AG08395 (cell line): ENCODE results near the gene INPP5A.
"Not testable (repeated sequence)": the region's sequence is repeated elsewhere in the genome, so short reads cannot be mapped to it uniquely, and the experiment has no call there.

Experiments used
- DNase-seq: peaks from one replicate; pipeline ENCODE4 v3.0.0; 2012; ENCODE audit warnings: mixed read lengths, low spot score

Gene INPP5A

GRCh38 chr10:132659206-132660091 lies 121.9 kb downstream of the INPP5A start:
- no peak for DNase-seq

- no peak for DNase-seq
Measured at GRCh38 chr10:132660385-132660784, 122.8 kb downstream of the INPP5A start.

- no peak for DNase-seq
Measured at GRCh38 chr10:132662186-132662920, 124.8 kb downstream of the INPP5A start.

GRCh38 chr10:132663666-132664365 lies 126.2 kb downstream of the INPP5A start:
- DNase-seq, result no peak

- DNase-seq, result no peak
Measured at GRCh38 chr10:132664407-132664806, 126.8 kb downstream of the INPP5A start.

GRCh38 chr10:132664883-132665282 lies 127.3 kb downstream of the INPP5A start:
- DNase-seq, result no peak

GRCh38 chr10:132665946-132666704 lies 128.5 kb downstream of the INPP5A start:
- peak; percentile 93 for DNase-seq

- DNase-seq, result no peak
Measured at GRCh38 chr10:132666705-132667341, 129.2 kb downstream of the INPP5A start.

GRCh38 chr10:132667342-132668047 lies 129.9 kb downstream of the INPP5A start:
- no peak for DNase-seq

GRCh38 chr10:132668048-132668394 lies 130.4 kb downstream of the INPP5A start:
- no peak for DNase-seq

GRCh38 chr10:132669208-132669861 lies 131.7 kb downstream of the INPP5A start:
- DNase-seq, result no peak

GRCh38 chr10:132670546-132671227 lies 133.1 kb downstream of the INPP5A start:
- DNase-seq, result no peak

GRCh38 chr10:132671228-132672154 lies 133.9 kb downstream of the INPP5A start:
- DNase-seq, result no peak

GRCh38 chr10:132673746-132674145 lies 136.2 kb downstream of the INPP5A start:
- not testable (repeated sequence) for DNase-seq

GRCh38 chr10:132674311-132674710 lies 136.7 kb downstream of the INPP5A start:
- no peak for DNase-seq

GRCh38 chr10:132675031-132675740 lies 137.6 kb downstream of the INPP5A start:
- DNase-seq, result no peak

GRCh38 chr10:132676193-132676891 lies 138.8 kb downstream of the INPP5A start:
- no peak for DNase-seq
